ENCODE measurements around the gene C9.
"Not testable (repeated sequence)": the region's sequence is repeated elsewhere in the genome, so short reads cannot be mapped to it uniquely, and the experiment has no call there.

The C9 gene

GRCh38 chr5:39328731-39329130, 35.6 kb downstream of the C9 start:
- no peak for DNase-seq (ENCODE audit: low read depth)

DNA sequence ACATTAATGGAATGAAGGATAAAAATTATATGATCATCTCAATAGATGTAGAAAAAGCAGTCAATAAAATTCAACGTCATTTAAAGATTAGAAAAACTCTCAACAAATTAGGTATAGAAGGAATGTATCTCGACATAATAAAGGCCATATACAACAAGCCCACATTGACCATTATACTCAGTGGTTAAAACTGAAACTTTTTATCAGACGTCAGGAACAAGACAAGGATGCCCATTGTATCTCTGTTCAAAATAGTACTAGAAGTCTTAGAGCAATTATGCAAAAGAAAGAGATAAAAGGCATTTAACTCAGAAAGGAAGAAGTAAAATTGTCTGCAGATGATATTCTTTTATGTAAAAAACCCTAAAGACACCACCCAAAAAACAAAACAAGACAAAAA, 40.8 kb downstream of the C9 start:
- DNase-seq (ENCODE audit: low read depth), result no peak

GRCh38 chr5:39319395-39319794, 44.9 kb downstream of the C9 start:
- DNase-seq (ENCODE audit: low read depth), result no peak

DNA sequence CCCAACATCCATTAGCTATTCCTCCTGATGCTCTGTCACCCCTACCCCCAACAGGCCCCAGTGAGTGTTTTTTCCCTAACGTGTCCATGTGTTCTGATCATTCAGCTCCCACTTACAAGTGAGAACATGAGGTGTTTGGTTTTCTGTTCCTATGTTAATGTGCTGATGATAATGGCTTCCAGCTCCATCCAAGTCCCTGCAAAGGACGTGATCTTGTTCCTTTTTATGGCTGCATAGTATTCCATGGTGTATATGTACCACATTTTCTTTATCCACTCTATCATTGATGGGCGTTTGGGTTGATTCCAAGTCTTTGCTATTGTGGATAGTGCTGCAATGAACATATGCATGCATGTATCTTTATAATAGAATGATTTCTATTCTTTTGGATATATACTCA, 47.8 kb downstream of the C9 start:
- not testable (repeated sequence) for DNase-seq (ENCODE audit: low read depth)

DNA sequence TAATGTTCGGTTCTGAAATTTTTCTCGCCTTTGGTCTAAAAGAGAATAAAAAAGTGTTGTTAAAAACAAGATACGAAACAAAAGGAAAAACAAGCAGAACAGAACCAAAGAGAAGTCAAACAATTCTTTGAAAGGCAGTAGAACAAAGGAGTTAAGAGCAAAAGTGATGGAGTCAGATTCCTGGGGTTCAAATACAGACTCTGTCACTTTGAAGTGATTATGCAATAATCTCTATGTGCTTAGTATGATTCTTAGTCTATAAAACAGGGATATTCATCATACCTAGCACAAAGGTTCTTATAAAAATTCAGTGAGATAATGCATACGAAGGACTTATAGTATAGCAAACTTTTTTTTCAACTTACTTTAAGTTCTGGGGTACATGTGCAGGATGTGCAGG, 48.3 kb downstream of the C9 start:
- DNase-seq (ENCODE audit: low read depth), result no peak

DNA sequence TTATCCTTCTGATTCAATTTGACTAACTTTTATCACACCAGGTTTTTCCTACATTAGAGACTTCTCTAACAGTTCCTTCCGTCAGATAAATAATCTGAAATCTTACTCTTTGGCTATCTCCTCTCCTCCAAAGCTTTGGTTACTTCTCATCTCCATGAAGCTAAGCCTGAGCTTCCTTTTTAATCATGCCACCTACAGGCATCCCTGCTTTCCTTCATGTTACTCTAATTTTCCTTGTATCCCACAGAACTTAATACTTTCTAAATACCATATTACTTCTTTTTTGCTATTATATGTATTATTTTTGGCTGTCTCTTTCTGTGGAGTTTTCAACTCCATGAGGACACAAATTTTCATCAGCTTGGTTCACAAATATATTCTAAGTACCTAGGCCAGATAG, 49.7 kb downstream of the C9 start:
- DNase-seq (ENCODE audit: low read depth), result no peak

DNA sequence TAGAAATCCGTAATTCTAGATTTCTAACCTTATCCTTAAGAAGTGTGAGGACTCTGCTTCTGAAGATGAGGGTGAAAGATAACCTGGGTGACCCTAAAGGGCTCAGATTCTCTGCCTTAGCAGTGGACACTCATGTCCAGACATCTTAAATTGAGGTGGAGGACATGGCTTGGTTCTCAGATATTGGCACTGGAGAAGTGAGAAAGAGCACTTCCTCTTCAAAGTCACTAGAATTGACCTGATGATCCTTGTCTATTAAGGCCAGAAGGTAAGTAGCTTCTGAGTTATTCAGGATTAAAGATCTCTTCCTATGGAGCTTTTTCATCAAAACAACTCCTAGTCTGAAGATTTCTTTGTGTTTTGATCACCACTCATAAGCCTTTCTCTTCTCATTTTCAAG, 54.8 kb downstream of the C9 start:
- DNase-seq (ENCODE audit: low read depth), result no peak

GRCh38 chr5:39302472-39302871, 61.8 kb downstream of the C9 start:
- no peak for DNase-seq (ENCODE audit: low read depth)

DNA sequence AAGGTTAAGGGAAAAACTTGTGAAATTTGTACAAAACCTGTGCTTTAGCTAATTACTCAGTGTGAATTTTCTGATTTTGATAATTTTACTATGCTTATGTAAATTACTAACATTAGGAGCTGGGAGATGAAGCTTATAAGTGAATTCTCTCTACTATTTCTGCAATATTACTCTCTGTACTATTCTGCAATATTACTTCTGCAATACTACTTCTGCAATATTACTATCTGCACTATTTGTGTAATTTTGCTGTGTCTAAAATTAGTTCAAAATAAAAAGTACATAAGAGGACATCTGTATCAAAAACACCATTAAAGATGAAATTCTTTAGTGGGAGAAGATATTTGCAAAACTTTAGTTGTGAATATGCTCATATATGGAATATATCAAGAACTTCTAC, 62.9 kb downstream of the C9 start:
- DNase-seq (ENCODE audit: low read depth), result no peak

- DNase-seq (ENCODE audit: low read depth), result no peak
Observed at GRCh38 chr5:39299962-39300361, 64.3 kb downstream of the C9 start.

- DNase-seq (ENCODE audit: low read depth), result no peak
Observed at GRCh38 chr5:39294736-39295135, 69.6 kb downstream of the C9 start.

DNA sequence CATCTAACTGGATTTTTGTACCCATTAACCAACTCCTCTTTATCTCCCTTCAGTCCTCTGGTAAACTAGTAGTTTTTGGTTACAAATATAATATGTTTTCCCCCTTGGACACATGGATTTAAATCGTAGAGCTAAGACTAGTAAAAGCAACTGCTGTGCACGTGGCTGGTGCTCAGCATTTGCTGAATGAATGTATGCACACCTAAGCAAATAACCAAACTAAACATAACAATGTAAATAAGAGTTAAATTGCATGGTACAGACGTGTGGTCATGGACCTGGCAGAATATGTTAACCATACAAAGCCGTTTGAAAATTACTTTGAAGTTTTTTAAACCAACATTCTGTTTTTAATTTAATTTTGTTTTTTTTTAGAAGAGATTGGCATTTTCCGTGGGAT, 79.7 kb downstream of the C9 start:
- DNase-seq (ENCODE audit: low read depth), result no peak

DNA sequence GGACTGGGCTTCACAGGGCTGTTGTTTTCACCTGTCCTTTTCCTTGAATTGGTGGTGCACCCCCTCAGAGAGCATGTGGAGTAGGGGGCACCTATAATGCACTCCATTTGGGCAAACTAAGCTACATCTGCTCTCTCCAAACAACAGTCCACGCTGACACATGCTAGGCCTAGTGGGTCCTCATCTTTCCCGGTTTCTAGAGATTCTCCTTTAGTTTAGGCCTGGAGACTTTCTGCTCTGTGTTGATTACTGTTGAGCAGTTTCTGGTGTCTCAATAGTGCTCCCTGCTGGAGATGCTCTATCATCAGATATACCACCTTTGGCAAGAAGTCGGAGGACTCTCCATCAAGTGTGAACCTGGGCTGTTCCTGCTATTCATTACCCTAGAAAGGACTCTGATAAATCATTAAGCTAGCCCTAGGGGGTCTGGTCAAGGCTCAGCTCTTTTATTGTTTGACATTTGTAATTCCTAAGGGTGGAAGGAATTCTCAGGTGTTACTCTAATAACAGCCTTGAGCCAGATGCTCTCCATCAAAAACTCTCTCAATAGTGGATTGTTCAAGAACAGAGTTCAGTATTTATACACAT, 81.0 kb downstream of the C9 start:
- DNase-seq (ENCODE audit: low read depth), result peak; percentile 58

DNA sequence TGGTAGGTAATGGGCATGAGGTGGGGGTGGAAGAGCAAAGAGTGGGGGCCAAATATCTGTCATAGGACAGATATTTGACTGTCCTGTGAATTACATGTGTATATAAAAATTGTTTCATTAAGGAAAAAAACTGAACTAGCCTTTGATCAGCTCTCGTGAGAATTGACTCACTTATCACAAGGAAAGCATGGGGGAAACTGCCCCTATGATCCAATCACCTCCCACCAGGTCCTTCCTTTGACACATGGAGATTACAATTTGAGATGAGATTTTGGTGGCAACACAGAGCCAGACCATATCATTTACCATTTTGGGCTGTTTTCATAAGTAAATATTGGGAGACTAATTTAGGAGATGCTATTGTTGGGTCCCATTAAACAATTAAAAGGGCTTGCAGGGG, 81.7 kb downstream of the C9 start:
- DNase-seq (ENCODE audit: low read depth), result no peak

DNA sequence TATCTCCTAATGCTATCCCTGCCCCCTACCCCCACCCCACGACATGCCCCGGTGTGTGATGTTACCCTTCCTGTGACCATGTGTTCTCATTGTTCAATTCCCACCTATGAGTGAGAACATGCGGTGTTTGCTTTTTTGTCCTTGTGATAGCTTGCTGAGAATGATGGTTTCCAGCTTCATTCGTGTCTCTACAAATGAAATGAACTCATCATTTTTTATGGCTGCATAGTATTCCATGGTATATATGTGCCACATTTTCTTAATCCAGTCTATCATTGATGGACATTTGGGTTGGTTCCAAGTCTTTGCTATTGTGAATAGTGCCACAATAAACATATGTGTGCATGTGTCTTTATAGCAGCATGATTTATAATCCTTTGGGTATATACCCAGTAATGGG, 88.4 kb downstream of the C9 start:
- DNase-seq (ENCODE audit: low read depth), result not testable (repeated sequence)

DNA sequence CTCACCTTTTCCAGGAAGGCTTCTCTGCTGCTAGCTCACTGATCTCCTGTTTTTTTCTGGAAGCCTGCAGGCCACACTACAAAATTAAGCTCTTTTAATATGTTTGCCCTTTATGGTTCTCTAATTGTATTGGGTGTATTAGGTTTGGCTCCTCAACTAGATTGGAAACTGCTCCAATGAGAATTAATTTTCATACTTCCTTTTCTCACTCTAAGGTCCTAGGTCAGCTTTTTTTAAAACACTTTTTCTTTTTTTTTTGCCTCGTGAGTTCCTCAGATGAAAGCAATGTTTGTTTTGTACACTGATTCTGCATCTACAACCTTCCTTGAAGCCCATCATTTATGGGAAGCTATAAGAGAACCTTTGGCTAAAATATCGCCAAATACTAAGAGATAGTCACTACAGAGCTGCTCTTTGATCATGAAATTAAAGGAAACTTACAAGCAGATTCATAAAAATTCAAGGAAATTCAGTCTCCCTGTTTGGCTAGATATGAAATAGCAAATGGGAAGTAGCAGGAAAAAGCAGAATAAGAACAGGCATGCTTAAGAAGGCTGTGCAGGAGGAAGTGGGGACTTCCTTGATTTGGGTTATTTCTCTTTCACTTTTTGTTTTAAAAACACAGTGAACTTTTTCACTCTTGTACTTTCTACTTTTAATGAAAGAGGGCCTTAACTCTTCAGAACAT, 89.8 kb downstream of the C9 start:
- DNase-seq (ENCODE audit: low read depth), result no peak

- DNase-seq (ENCODE audit: low read depth), result no peak
Observed at GRCh38 chr5:39273314-39273954, 90.9 kb downstream of the C9 start.

DNA sequence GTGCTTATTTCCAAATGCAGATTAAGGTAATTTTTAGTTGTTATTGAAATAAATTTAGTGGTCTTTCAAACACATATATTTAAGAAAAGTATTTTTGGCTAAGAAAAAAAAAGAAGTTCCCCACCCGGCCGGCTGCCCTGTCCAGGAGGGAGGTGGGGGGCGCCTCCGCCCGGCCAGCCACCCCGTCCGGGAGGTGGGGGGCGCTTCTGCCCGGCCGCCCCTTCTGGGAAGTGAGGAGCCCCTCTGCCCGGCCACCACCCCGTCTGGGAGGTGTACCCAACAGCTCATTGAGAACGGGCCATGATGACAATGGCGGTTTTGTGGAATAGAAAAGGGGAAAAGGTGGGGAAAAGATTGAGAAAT, 91.4 kb downstream of the C9 start:
- DNase-seq (ENCODE audit: low read depth), result not testable (repeated sequence)

DNA sequence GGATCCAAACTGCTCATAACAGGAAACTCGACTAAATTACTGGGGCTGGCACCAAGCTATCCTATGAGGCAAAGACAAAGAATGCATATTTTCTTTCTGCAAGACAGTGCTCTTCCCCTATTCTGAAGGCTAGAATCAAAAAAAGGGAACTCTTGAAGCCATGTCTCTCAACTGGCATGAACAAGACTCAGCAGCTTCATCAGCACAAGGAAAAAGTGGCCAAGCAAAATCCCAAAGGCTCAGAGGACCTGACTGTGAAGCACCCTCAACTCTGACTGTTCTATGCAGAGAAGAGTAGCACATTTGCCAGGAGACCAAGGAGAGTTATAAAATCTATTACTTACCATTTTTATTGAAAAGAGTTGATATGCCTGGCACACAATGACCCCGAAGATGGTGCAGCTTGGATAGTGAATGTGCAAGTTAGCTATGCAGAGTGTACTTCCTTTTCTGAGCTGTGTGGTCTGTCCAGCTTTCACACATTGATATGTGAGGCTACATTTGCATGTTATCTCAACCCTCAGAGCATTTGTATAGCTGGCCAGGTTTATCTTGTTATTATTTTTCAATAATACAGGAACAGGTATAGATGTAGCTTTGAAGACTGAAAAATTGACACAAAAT, 94.0 kb downstream of the C9 start:
- DNase-seq (ENCODE audit: low read depth), result no peak

- no peak for DNase-seq (ENCODE audit: low read depth)
Observed at GRCh38 chr5:39267186-39267585, 97.1 kb downstream of the C9 start.

DNA sequence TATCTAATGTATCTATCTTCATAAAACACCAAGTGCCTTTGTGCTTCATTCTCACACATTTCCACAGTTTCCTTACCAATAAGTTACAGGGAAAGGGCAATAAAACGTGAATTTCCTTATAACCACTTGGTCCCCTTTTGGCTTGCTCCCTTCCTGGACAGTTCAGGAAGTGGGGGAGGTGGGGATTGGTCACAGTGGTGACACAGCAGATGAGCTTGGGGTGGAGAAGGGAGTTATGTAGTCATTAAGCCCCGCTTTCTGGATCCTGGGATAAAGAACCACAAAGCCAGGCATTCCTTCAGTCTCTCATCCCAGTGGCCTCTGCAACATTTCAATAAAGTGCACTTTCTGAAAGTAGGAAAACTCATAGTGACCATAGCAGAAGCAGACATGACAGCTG, 97.9 kb downstream of the C9 start:
- DNase-seq (ENCODE audit: low read depth), result no peak

- DNase-seq (ENCODE audit: low read depth), result no peak
Observed at GRCh38 chr5:39264528-39264927, 99.8 kb downstream of the C9 start.

- DNase-seq (ENCODE audit: low read depth), result no peak
Observed at GRCh38 chr5:39262981-39263380, 101.3 kb downstream of the C9 start.
